GM12891 (cell line): ENCODE results near the gene HES7.

Experiments
- SPI1 ChIP-seq: IDR thresholded peaks from 2 replicates; pipeline ENCODE4 v1.6.1; 2011; ENCODE audit warnings: low read depth, low read length, control low read depth
- TAF1 ChIP-seq: IDR thresholded peaks from 2 replicates; pipeline ENCODE4 v1.6.1; 2011; ENCODE audit warnings: low read depth, low read length, control low read depth

DNA sequence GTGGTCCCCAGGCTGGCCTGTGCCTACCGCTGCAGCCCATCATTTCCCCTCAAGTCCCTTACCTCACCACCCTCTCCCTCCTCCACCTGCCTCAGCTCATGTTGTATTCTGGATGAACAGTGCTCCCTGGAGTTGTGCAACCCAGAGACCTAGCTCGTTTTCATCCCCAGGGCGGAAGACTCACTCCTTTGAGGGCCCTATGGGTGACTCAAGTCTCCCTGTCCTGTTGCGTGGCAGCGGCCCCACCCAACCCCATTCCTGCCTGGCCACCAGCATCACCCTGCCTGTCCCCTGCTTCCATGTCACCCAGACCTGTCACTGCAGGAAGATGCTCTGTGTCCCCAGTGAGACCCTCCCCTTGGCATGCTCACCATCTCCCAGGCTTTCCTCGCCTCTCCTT, 39.7 kb downstream of the HES7 start:
- TF ChIP-seq TAF1 (no peak), SPI1 (no peak)
